DND-41 (cell line): ENCODE data around the gene KLHL3.

Experiments
- CTCF ChIP-seq: IDR thresholded peaks from 2 replicates; pipeline ENCODE4 v1.5.1; 2012; ENCODE audit warnings: borderline replicate concordance, low read length, moderate library complexity, mild to moderate bottlenecking; ENCODE audit not compliant: poor library complexity, severe bottlenecking; ENCODE audit errors: extremely low read depth
- EZH2 ChIP-seq: IDR thresholded peaks from 3 replicates; pipeline ENCODE4 v1.6.1; 2012; ENCODE audit warnings: borderline replicate concordance, low read depth, mild to moderate bottlenecking, moderate library complexity, low read length, inconsistent platforms; ENCODE audit not compliant: severe bottlenecking

- no peak for TF ChIP-seq CTCF
- no peak for TF ChIP-seq EZH2
Measured at GRCh38 chr5:137617528-137618205, 118.2 kb downstream of the KLHL3 start.
